Suprapubic skin (tissue), 4 donors: ENCODE measurements around the gene RPS3. TPM values are rescaled to one million over a fixed set of nuclear protein-coding genes. Genes with fewer than 3 reads are reported as not detected.

Source experiments
- DNase-seq, 2 donors: peaks; one replicate each; pipeline ENCODE4 v3.0.0-alpha.2; 2019; ENCODE audit warnings: low spot score in 2 of 2
- H3K27ac ChIP-seq: fragments of 200-600 bp; sonication (generic); one replicate; pipeline ENCODE4 v1.5.1; 2019
- H3K27me3 ChIP-seq: fragments of 200-600 bp; sonication (generic); one replicate; pipeline ENCODE4 v1.5.1; 2019
- H3K36me3 ChIP-seq: fragments of 200-600 bp; sonication (generic); one replicate; pipeline ENCODE4 v1.5.1; 2019
- H3K4me1 ChIP-seq: fragments of 200-600 bp; sonication (generic); one replicate; pipeline ENCODE4 v1.5.1; 2019
- H3K4me3 ChIP-seq: fragments of 200-600 bp; sonication (generic); one replicate; pipeline ENCODE4 v1.5.1; 2019; ENCODE audit warnings: mild to moderate bottlenecking
- H3K9me3 ChIP-seq: fragments of 200-600 bp; sonication (generic); one replicate; pipeline ENCODE4 v1.5.1; 2019
- CTCF ChIP-seq, 2 donors: fragments of 200-600 bp in 1 of 2; fragments of 450-650 bp in 1 of 2; sonication (generic) in 1 of 2; IDR thresholded peaks; one replicate each; pipeline ENCODE4 v1.5.1; 2016 to 2019; ENCODE audit warnings: antibody characterized with exemption in 2 of 2, mild to moderate bottlenecking in 1 of 2, moderate library complexity in 1 of 2
- EP300 ChIP-seq: sonication (generic); formaldehyde crosslinking; IDR thresholded peaks from one replicate; pipeline ENCODE4 v1.6.1; 2017; ENCODE audit warnings: antibody characterized with exemption
- POLR2A ChIP-seq, 2 donors: fragments of 450-650 bp; IDR thresholded peaks; one replicate each; pipeline ENCODE4 v1.6.1; 2017; ENCODE audit warnings: antibody characterized with exemption in 2 of 2, mild to moderate bottlenecking in 2 of 2, moderate library complexity in 2 of 2
- POLR2AphosphoS5 ChIP-seq, 3 donors: sonication (generic); formaldehyde crosslinking; IDR thresholded peaks; one replicate each; pipeline ENCODE4 v1.6.1; 2017; ENCODE audit warnings: antibody characterized with exemption in 3 of 3
- WGBS: methylation state at CpG from one replicate; pipeline ENCODE4 v1.1.5; 2018; 5-methylcytosine and 5-hydroxymethylcytosine counted together
- total RNA-seq, 4 donors: library from RNA; depleted of rRNA; stranded (reverse); fragments of >200 nt; gene quantifications; one replicate each; pipeline ENCODE4 v1.1.0, GENCODE V29; 2016

Gene RPS3
- total RNA-seq, 4 donors from 2014 or later: 851 to 2,162 (median 1,899) TPM

DNA sequence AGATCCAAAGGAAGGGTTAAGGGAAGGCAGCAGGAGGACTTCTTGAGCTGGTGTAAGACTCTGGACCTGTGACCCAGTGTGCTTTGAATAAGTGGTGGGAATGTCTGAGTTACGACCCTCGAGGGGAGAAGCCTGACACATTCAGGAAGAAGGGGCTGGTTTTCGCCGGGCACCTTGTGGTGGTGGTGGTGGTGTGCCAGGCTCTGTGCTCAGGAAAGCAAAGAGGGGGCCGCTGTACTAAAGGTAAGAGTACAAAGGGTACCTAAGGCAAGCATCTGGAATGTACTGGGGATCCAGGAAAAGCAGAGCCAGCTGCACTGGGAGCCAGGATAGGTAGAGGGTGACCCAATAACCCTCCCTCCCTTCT is 27.4 kb downstream of the RPS3 start:
- no peak for TF ChIP-seq CTCF (IDR thresholded peaks at IDR 0.05)
- TF ChIP-seq POLR2AphosphoS5 (IDR thresholded peaks at IDR 0.05): no peak
- no peak for TF ChIP-seq POLR2A (IDR thresholded peaks at IDR 0.05)
- TF ChIP-seq EP300: no peak
- peaks cover 29% of the 10 kb centered on the region for H3K4me1 ChIP-seq
- H3K27me3 ChIP-seq: peaks cover 23% of the 10 kb centered on the region
- DNase-seq: no peak
- H3K27ac ChIP-seq: no peak overlapping the region
- 96% methylated on average over 5 of the region's 5 CpGs for whole genome bisulfite sequencing
- peaks cover 20% of the 10 kb centered on the region for H3K36me3 ChIP-seq
- H3K4me3 ChIP-seq: no peak overlapping the region
- no peaks in the 10 kb centered on the region for H3K9me3 ChIP-seq

GRCh38 chr11:75427181-75427580 is 27.9 kb downstream of the RPS3 start:
- Histone ChIP-seq H3K9me3 (no peaks in the 10 kb centered on the region), H3K27me3 (peaks cover 28% of the 10 kb centered on the region), H3K36me3 (peaks cover 15% of the 10 kb centered on the region), H3K4me1 (peaks cover 34% of the 10 kb centered on the region), H3K4me3 (no peak overlapping the region), H3K27ac (no peak overlapping the region)
- no peak for TF ChIP-seq EP300
- TF ChIP-seq CTCF (IDR thresholded peaks at IDR 0.05): no peak
- no peak for TF ChIP-seq POLR2AphosphoS5 (IDR thresholded peaks at IDR 0.05)
- TF ChIP-seq POLR2A (IDR thresholded peaks at IDR 0.05): no peak
- no peak for DNase-seq

- WGBS: 52% methylated on average over 31 of the region's 32 CpGs
- Histone ChIP-seq H3K36me3 (peaks cover 5% of the 10 kb centered on the region), H3K4me1 (peaks cover 41% of the 10 kb centered on the region), H3K27me3 (peaks cover 36% of the 10 kb centered on the region), H3K4me3 (peak overlapping the region; percentile 41), H3K27ac (no peak overlapping the region), H3K9me3 (no peaks in the 10 kb centered on the region)
- TF ChIP-seq POLR2AphosphoS5 (IDR thresholded peaks at IDR 0.05): peak in 1 of 3 donors; percentile 60
- no peak for TF ChIP-seq POLR2A (IDR thresholded peaks at IDR 0.05)
- peak; percentile 91 to 96 for DNase-seq
These were observed 29.0 kb downstream of the RPS3 start for GRCh38 chr11:75428281-75428724.

DNA sequence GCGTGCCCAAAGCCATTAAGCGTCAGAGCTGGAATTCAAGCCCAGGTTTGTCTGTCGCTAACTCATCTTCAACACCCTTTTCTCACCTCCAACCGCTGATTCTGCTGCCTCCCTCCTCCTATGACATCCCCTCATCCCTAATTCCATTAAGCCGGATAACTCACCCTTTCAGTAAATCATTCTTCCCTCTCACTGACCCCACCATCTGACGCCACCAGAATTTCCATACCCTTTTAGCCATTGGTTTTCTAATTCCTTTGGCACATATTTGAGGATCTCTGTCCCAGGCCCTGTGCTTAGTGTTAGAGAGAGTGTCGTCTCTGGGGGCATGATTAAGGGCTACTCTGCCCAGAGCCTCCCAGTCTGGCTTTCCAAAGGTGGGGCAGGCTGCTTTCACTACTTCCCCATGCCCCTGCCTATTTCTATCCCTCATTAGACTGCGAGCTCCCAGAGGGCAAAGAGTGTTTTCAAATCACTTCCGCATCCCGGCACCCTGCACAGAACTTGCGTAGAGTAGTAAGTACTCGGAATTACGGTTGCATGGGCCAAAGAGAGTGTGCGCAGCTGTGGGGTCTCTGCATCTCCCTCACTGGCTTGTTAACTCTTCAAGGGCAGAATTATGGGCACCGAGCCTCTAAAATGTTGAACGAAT is 29.8 kb downstream of the RPS3 start:
- peaks cover 41% of the 10 kb centered on the region for H3K4me1 ChIP-seq
- TF ChIP-seq EP300 (no peak), POLR2AphosphoS5 (IDR thresholded peaks at IDR 0.05) (no peak)
- no peaks in the 10 kb centered on the region for H3K9me3 ChIP-seq
- 83% methylated on average over 16 of the region's 16 CpGs for WGBS
- H3K27ac ChIP-seq: no peak overlapping the region
- H3K27me3 ChIP-seq: peaks cover 36% of the 10 kb centered on the region
- peak overlapping the region; percentile 46 for H3K4me3 ChIP-seq
- DNase-seq: no peak
- H3K36me3 ChIP-seq: no peaks in the 10 kb centered on the region

- H3K9me3 ChIP-seq: no peaks in the 10 kb centered on the region
- no peaks in the 10 kb centered on the region for H3K36me3 ChIP-seq
- DNase-seq: no peak
- H3K4me3 ChIP-seq: peak overlapping the region; percentile 46
- 29% methylated on average over 23 of the region's 25 CpGs for WGBS
- peak in 1 of 3 donors; percentile 69 for TF ChIP-seq POLR2AphosphoS5 (IDR thresholded peaks at IDR 0.05)
- no peak for TF ChIP-seq CTCF (IDR thresholded peaks at IDR 0.05)
- TF ChIP-seq EP300: no peak
- TF ChIP-seq POLR2A (IDR thresholded peaks at IDR 0.05): no peak
- H3K4me1 ChIP-seq: peaks cover 41% of the 10 kb centered on the region
- H3K27me3 ChIP-seq: peaks cover 36% of the 10 kb centered on the region
- peak overlapping the region; percentile 16 for H3K27ac ChIP-seq
These were observed 30.3 kb downstream of the RPS3 start for GRCh38 chr11:75429641-75429901.

DNA sequence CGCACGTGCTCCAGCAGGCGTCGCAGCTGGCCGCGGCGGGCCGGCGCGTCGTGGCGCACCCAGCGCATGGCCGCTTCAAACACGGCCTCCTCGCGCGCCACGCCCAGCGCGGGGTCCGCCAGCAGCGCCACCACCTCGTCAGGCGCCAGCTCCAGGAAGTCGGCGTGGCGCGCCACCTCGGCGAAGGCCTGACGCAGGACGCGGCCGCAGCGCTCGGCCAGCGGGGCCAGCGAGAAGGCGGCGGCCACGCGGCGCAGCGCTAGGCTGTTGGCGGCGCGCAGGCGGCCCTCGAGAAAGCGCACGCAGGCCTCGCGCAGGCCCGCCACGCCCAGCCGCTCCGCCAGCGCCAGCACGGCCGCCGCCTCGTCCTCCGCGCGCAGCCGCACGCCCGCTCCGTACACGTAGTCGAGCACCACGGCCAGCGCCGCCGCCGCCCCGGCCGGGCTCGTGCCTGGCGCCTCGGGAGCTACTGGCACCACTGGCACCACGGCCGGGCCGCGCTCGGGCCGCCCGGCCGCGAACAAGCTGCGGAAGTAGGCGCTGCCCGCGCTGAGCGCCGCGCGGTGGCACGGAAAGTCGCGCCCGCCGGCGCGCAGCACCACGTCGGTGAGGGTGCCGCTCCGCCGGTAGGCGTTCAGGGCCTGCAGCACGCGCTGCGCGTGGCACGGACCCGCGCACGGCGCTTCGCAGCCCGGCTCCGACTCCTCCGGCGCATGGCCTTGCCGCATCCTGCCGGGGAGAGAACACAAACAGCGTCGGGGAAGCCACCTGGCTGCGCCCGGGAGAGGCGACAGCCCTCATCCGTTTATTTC is 30.8 kb downstream of the RPS3 start:
- Histone ChIP-seq H3K4me1 (peaks cover 41% of the 10 kb centered on the region), H3K36me3 (no peaks in the 10 kb centered on the region), H3K9me3 (no peaks in the 10 kb centered on the region), H3K27me3 (peaks cover 36% of the 10 kb centered on the region), H3K4me3 (peak overlapping the region; percentile 46), H3K27ac (peak overlapping the region; percentile 16)
- TF ChIP-seq POLR2A (IDR thresholded peaks at IDR 0.05) (no peak), CTCF (IDR thresholded peaks at IDR 0.05) (no peak), POLR2AphosphoS5 (IDR thresholded peaks at IDR 0.05) (no peak), EP300 (no peak)
- WGBS: 6% methylated on average over 29 of the region's 134 CpGs
- no peak for DNase-seq
